Mucosa of stomach (tissue), 1 donor: ENCODE data around the gene VIPR1.
A peak's percentile ranks its signal among the peaks of the same experiment; 100 is the strongest.

ENCODE experiments used
- H3K27me3 ChIP-seq: one replicate; pipeline ENCODE4 v1.7.0; 2013; ENCODE audit warnings: mild to moderate bottlenecking, low read length; ENCODE audit not compliant: control insufficient read depth, insufficient read depth
- H3K36me3 ChIP-seq: one replicate; pipeline ENCODE4 v1.7.0; 2013; ENCODE audit warnings: low read length; ENCODE audit not compliant: control insufficient read depth, insufficient read depth
- H3K4me1 ChIP-seq: one replicate; pipeline ENCODE4 v1.7.0; 2013; ENCODE audit warnings: mild to moderate bottlenecking, low read length; ENCODE audit not compliant: control insufficient read depth, insufficient read depth
- H3K4me3 ChIP-seq: one replicate; pipeline ENCODE4 v1.7.0; 2013; ENCODE audit warnings: low read length
- H3K9ac ChIP-seq: one replicate; pipeline ENCODE4 v1.7.0; 2013; ENCODE audit warnings: mild to moderate bottlenecking, low read length, moderate library complexity
- H3K9me3 ChIP-seq: one replicate; pipeline ENCODE4 v1.7.0; 2013; ENCODE audit warnings: mild to moderate bottlenecking, low read length, moderate library complexity; ENCODE audit not compliant: control insufficient read depth
- donor health status: Pancreatic carcinoma.

The VIPR1 gene, protein sequence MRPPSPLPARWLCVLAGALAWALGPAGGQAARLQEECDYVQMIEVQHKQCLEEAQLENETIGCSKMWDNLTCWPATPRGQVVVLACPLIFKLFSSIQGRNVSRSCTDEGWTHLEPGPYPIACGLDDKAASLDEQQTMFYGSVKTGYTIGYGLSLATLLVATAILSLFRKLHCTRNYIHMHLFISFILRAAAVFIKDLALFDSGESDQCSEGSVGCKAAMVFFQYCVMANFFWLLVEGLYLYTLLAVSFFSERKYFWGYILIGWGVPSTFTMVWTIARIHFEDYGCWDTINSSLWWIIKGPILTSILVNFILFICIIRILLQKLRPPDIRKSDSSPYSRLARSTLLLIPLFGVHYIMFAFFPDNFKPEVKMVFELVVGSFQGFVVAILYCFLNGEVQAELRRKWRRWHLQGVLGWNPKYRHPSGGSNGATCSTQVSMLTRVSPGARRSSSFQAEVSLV

DNA sequence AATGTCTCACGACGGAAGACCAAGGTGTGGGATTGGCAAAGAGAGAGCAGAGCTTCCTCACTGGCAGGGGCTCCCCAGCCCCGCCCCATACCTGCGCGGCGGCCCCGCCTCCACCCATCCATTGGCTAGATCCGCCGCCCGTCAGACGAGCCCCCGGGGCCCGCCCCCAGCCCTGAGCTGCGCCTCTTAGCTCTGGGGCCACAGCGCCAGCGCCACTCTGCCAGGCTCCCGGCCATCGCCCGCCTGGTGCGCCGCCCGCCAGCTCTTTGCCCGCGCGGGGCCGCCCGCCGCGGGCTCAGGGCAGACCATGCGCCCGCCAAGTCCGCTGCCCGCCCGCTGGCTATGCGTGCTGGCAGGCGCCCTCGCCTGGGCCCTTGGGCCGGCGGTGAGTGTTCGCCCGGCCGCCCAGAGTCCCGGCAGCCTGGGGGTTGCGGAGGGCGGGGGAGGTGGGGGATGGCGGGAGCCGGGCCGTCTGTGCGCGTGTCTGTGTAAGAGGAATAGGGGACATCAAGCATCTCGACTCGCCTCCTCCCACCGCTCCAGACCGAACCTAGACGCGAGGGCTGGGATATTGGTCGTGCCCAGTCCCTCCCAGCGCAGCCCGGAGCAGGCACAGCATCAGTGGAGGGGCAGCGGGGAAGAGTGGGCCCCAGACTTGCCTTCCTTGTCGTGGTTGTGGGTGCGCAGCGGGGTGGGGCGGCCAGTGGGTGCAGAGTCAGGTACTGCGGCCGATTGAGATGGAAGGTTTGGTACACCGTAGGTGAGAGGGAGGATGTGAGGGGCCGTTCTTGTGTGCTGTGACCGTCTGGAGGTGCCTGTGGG lies at the start of gene VIPR1:
Gene VIPR1 (plus strand): TSS at position 215 of the 822 bp plus-strand sequence. CDS start 93 bp downstream, at position 308.
- H3K9ac ChIP-seq: peak within 1 kb of the TSS; percentile 61
- H3K4me1 ChIP-seq: peaks cover 46% of the 10 kb centered on the region
- H3K4me3 ChIP-seq: peak within 1 kb of the TSS; percentile 61
- peaks cover 17% of the 10 kb centered on the region for H3K27me3 ChIP-seq
- no peaks in the 10 kb centered on the region for H3K36me3 ChIP-seq
- H3K9me3 ChIP-seq: no peaks in the 10 kb centered on the region

DNA sequence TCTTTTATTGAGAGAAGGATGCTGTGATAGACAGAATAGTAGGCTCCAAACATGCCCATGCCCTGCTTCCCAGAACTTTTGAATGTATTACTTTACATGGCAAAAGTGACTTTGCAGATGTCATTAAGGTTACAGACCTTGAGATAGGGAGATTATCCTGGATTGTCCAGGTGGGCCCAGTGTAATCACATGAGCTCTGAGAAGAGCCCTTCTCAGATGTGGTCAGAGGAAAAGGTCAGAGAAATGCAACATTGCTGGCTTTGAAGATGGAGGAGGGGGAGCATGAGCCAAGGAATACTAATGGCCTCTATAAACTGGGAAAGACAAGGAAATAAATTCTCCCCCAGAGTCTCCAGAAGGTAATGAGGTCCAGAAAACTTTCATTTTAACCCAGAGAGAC lies 46.2 kb upstream of the VIPR1 start:
- no peaks in the 10 kb centered on the region for H3K9me3 ChIP-seq
- H3K27me3 ChIP-seq: no peaks in the 10 kb centered on the region
- H3K9ac ChIP-seq: no peak overlapping the region
- H3K4me3 ChIP-seq: no peak overlapping the region
- no peaks in the 10 kb centered on the region for H3K36me3 ChIP-seq
- H3K4me1 ChIP-seq: peaks cover 8% of the 10 kb centered on the region

DNA sequence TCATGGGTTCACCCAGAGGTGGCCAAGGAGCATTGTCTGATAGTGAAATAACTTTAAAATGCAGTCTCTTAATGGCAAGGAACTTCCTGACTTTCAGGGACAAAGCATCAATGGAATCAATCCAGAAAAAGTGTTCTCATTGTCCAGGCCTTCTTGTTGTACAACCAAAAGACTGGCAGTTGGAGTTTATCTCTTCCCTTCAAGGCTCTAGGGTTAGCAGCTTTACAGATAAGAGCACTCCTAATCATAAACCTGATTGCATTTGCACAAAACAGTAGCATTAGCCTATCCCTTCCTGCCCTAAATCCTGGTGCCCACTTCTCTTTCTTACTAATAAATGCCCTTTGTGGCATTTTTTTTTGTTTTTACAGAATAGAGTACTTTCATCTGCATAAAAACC lies 43.3 kb upstream of the VIPR1 start:
- Histone ChIP-seq H3K9ac (no peak overlapping the region), H3K4me3 (no peak overlapping the region), H3K27me3 (no peaks in the 10 kb centered on the region), H3K4me1 (no peaks in the 10 kb centered on the region), H3K36me3 (no peaks in the 10 kb centered on the region), H3K9me3 (no peaks in the 10 kb centered on the region)

DNA sequence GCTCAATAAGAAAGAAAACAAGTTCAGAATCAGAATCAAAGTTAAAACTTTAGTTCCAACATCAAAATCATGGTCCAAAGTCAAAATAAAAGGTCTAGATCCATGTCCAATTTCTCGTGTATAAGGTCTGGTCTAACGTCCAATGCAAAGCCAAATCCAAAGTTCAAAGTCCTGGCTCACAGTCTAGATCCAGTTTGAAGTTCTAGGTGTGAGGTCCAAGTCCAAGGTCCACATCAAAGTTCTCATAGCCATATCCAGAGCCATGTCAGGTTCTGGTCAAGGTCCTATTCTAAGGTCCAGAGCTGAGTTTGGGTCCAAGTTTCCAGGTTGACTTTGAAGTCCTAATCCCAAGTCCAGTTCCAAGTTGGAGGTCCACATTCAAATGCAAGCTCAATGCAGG lies 40.7 kb upstream of the VIPR1 start:
- Histone ChIP-seq H3K9ac (no peak overlapping the region), H3K4me3 (no peak overlapping the region), H3K36me3 (no peaks in the 10 kb centered on the region), H3K27me3 (no peaks in the 10 kb centered on the region), H3K9me3 (no peaks in the 10 kb centered on the region), H3K4me1 (no peaks in the 10 kb centered on the region)

DNA sequence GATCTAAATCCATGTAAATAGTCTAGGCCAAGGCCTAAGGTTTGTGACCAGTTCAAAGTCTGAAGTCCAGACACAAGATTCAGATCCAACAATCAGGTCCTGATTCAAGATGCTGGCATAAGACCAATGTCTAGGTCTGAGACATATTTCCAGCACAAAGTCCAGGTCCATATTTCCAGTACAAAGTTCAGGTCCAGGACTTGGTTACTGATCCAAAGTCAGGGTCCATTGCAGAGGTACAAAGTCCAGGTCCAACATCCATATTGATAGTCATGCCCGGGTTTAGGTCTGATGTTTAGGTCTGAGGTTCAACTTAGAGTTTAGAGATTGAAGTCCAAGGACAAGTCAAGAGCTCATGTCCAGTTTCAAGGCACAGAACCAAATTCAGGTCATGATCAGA lies 39.4 kb upstream of the VIPR1 start:
- Histone ChIP-seq H3K4me1 (no peaks in the 10 kb centered on the region), H3K27me3 (no peaks in the 10 kb centered on the region), H3K9ac (no peak overlapping the region), H3K36me3 (no peaks in the 10 kb centered on the region), H3K4me3 (no peak overlapping the region), H3K9me3 (no peaks in the 10 kb centered on the region)

DNA sequence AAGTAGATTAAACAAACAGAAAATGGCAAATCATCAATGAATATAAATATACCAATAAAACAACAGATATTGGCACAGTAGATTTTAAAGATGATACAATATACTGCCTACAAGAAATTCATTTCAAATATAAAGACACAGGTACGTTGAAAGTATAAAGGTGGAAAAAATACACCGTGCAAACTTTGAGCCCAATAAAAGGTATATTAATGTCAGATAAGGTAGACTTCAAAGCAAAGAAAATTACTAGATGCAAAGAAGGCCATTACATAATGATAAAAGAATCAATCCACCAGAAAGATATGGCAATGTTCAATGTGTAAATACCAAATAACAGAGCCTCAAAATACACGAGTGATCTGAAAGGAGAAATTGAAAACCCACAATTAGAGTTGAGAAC lies 34.3 kb upstream of the VIPR1 start:
- Histone ChIP-seq H3K36me3 (no peaks in the 10 kb centered on the region), H3K4me1 (peaks cover 7% of the 10 kb centered on the region), H3K27me3 (no peaks in the 10 kb centered on the region), H3K4me3 (no peak overlapping the region), H3K9ac (no peak overlapping the region), H3K9me3 (no peaks in the 10 kb centered on the region)

DNA sequence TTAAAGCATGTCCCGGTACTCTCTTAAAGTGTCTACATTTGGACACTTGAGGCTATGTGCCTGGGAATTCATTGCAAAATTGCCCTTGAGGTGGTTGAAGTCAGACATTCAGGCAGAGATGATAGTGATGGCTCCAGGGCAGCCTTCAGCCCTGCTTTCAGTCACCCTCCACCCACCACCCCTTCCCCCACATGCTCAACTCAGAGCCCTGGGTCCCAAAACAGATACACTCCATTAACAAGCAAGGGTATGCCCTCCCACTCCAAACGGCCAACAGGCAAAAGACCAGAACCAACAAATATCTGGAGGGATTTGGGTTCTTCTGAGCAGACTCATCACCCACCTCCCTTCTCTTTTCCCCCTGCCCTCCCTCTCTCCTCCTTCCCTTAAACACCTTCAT lies 29.9 kb upstream of the VIPR1 start:
- H3K9ac ChIP-seq: no peak overlapping the region
- H3K9me3 ChIP-seq: no peaks in the 10 kb centered on the region
- no peaks in the 10 kb centered on the region for H3K27me3 ChIP-seq
- H3K4me1 ChIP-seq: peaks cover 25% of the 10 kb centered on the region
- no peak overlapping the region for H3K4me3 ChIP-seq
- H3K36me3 ChIP-seq: no peaks in the 10 kb centered on the region

DNA sequence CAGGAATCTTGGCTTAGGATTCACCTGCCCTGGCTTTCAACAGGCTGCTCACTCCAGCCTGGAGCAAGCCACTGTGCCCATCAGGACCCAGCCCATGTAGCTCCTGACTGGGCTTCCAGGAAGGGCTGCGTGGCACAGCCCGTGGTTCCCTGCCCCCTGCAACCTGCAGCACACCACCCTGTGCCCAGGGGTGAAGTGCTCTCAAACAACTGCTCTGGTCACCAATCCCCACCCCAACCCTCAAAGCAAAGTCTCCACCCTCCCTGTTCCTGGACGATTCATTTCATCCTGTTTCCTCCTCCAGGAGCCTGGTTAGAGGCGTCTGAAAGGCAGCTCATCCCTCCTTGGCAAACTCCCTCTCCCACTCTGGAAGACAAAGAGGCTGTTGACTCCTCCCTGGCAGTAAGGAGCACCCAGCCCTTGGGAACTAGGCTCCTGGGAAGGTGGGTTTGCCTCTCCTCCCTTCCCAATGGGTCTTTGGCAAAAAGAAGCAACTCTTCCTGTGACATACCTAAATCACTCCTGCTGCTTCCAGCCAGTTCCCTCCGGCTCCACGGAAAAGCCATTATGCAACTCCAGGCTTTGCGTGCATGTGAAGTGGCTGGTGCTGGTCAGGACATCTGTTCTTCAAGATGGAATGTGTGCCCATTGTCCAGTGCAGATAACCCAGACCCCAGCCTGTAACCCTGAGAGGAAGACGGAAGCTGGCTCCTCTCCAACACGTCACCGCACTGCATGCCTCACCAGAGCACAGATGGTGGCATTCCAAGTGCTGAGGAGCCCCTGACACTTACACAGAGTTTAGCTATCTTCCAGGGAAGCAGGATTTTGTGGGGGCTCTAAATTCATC lies 29.1 kb upstream of the VIPR1 start:
- Histone ChIP-seq H3K9me3 (no peaks in the 10 kb centered on the region), H3K9ac (no peak overlapping the region), H3K4me3 (no peak overlapping the region), H3K36me3 (no peaks in the 10 kb centered on the region), H3K27me3 (no peaks in the 10 kb centered on the region), H3K4me1 (peaks cover 25% of the 10 kb centered on the region)

DNA sequence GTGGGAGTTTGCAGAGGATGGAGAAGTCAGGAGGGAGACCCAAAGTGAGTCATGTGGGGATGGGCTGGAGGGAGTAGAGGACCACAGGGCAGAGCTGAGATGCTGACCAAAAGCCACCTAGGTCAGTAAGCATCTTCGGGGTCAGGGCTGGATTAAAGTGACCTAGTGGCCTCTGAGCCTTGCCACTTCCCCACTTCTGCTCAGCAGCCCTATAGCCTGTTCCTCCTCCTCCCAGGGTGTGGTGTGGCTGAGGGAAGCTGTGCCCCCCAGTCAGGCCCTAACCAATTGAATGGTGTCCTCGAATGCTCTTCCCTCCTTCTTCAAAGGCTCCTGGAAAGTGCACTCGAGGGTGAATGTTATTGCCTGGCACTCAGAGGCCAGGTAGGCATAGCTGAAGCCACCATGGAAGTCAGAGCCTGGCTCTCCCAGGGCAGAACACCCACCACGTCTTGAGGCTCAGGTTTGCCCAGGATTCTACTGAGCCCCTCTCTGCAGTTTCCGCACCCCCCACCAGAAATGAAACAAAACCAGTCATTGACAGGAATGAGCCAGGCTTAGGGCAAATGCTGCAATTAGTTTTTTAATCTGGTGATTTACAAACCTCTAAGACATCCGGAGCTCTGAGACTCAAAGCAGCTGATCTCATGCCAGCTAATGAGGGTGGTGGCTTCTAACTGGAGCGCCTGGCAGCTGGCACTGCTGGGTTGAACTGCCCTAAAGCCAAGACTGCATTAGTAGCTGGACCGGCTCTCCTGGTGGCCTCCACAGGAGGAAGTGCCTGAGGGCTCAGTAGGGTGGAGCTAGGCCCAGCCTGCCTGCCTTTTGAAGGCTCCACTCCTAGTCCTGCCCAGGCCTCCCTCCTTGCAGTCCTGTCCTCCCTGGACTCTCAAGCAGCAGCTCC lies 26.0 kb upstream of the VIPR1 start:
- H3K9ac ChIP-seq: peak overlapping the region; percentile 52
- peaks cover 25% of the 10 kb centered on the region for H3K4me1 ChIP-seq

DNA sequence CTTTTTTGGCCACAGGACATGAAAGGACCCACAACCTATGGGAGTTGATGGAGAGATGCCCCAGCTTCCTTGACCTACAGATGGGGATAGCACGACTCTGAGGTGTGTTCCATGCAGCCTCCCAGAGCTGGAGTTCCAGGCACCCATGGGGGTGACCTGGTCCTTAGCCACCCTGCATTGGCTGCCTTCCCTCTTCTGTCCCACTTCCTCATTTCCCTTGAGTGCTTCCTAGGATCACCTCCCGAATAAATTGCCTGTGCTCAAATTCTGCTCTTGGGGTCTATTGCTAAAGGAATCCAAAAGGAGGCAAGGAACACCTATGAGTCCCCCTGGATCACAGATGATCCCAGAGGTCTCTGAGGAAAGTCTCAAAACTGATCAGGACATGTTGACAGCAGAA lies 24.7 kb upstream of the VIPR1 start:
- no peaks in the 10 kb centered on the region for H3K9me3 ChIP-seq
- no peak overlapping the region for H3K9ac ChIP-seq
- H3K36me3 ChIP-seq: no peaks in the 10 kb centered on the region
- no peaks in the 10 kb centered on the region for H3K27me3 ChIP-seq
- no peak overlapping the region for H3K4me3 ChIP-seq
- peaks cover 22% of the 10 kb centered on the region for H3K4me1 ChIP-seq

More for the DNA sequence above, 26.0 kb upstream of the VIPR1 start:
- H3K4me3 ChIP-seq: no peak overlapping the region
- H3K27me3 ChIP-seq: no peaks in the 10 kb centered on the region
- no peaks in the 10 kb centered on the region for H3K36me3 ChIP-seq
- no peaks in the 10 kb centered on the region for H3K9me3 ChIP-seq

DNA sequence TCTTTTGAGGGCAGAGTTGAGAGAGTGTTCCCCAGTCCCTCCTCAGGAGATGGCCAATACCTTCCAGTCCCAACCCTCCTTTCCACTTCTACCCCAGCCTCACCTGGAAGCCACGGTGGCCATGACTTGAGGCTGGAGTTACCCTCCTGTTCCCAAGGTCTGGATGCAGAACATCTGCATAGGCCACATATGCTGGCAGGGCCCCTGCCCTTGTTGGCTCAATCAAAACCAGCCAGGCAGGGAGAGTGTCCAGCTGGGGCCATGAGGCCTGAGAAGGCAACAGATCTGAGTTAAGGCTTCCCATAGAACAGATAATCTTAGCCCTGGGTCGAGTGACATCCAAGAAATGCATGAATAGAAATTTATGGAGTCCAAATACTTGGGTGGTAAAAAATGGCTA lies 23.6 kb upstream of the VIPR1 start:
- H3K27me3 ChIP-seq: no peaks in the 10 kb centered on the region
- no peak overlapping the region for H3K9ac ChIP-seq
- no peaks in the 10 kb centered on the region for H3K9me3 ChIP-seq
- no peak overlapping the region for H3K4me3 ChIP-seq
- no peaks in the 10 kb centered on the region for H3K36me3 ChIP-seq
- H3K4me1 ChIP-seq: peaks cover 11% of the 10 kb centered on the region
